HFFc6 (cell line): ENCODE data around the gene PLD1. TPM values are rescaled to one million over a fixed set of nuclear protein-coding genes. Genes with fewer than 3 reads are reported as not detected.
"Not testable (repeated sequence)": the region's sequence is repeated elsewhere in the genome, so short reads cannot be mapped to it uniquely, and the experiment has no call there.

ENCODE experiments used
- DNase-seq: peaks from one replicate; pipeline ENCODE4 v3.0.0-alpha.2; 2018
- H3K27ac Mint-ChIP-seq: 2 replicates; pipeline ENCODE4 v1.8.0; 2020; ENCODE audit warnings: mild to moderate bottlenecking, mixed read lengths
- H3K27me3 Mint-ChIP-seq: 2 replicates; pipeline ENCODE4 v1.8.0; 2021; ENCODE audit warnings: mild to moderate bottlenecking, moderate library complexity, mixed read lengths; ENCODE audit not compliant: insufficient read depth
- H3K36me3 Mint-ChIP-seq: 2 replicates; pipeline ENCODE4 v1.8.0; 2021; ENCODE audit warnings: low read depth, mixed read lengths
- H3K4me1 Mint-ChIP-seq: 2 replicates; pipeline ENCODE4 v1.8.0; 2020; ENCODE audit warnings: low read depth, mixed read lengths
- H3K4me3 Mint-ChIP-seq: 2 replicates; pipeline ENCODE4 v1.8.0; 2020; ENCODE audit warnings: mild to moderate bottlenecking, moderate library complexity, mixed read lengths
- H3K9me3 Mint-ChIP-seq: 2 replicates; pipeline ENCODE4 v1.8.0; 2020; ENCODE audit warnings: mild to moderate bottlenecking, mixed read lengths
- CTCF ChIP-seq: fragments of 200-600 bp; sonication (generic); IDR thresholded peaks from 2 replicates; pipeline ENCODE4 v1.5.0; 2021; ENCODE audit warnings: antibody characterized with exemption, mild to moderate bottlenecking
- total RNA-seq, 6 experiments: library from RNA; stranded (reverse); fragmentation: NEBNext Ultra II Directional; extraction: Animal tissue kit (Norgen Biotek cat#: 25700); gene quantifications; 2 replicates in 1 of 6; 3 replicates in 5 of 6; pipeline ENCODE4 v1.2.3, GENCODE V29; 2021

PLD1 gene
- total RNA-seq, 6 experiments from 2014 or later: 4.1 to 6.0 (median 5.3) TPM

GRCh38 chr3:171821044-171821443 is 10.8 kb upstream of the PLD1 start:
- no peaks in the 10 kb centered on the region for H3K9me3 Mint-ChIP-seq
- H3K27me3 Mint-ChIP-seq: no peaks in the 10 kb centered on the region
- no peak overlapping the region for H3K4me3 Mint-ChIP-seq

GRCh38 chr3:171817074-171817800 is 7.0 kb upstream of the PLD1 start:
- H3K4me3 Mint-ChIP-seq: no peak overlapping the region
- peaks cover 34% of the 10 kb centered on the region for H3K4me1 Mint-ChIP-seq
- DNase-seq: no peak
- no peaks in the 10 kb centered on the region for H3K36me3 Mint-ChIP-seq
- no peaks in the 10 kb centered on the region for H3K27me3 Mint-ChIP-seq
- no peaks in the 10 kb centered on the region for H3K9me3 Mint-ChIP-seq
- no peak for TF ChIP-seq CTCF
- H3K27ac Mint-ChIP-seq: no peak overlapping the region

More at GRCh38 chr3:171821044-171821443, 10.8 kb upstream of the PLD1 start:
- Mint-ChIP-seq H3K4me1 (peaks cover 27% of the 10 kb centered on the region), H3K36me3 (no peaks in the 10 kb centered on the region), H3K27ac (no peak overlapping the region)
- TF ChIP-seq CTCF: no peak
- DNase-seq: no peak

- no peak for TF ChIP-seq CTCF
- Mint-ChIP-seq H3K27ac (no peak overlapping the region), H3K4me1 (peaks cover 41% of the 10 kb centered on the region), H3K36me3 (no peaks in the 10 kb centered on the region), H3K27me3 (no peaks in the 10 kb centered on the region; the same call in 1 of the 2 replicates), H3K4me3 (no peak overlapping the region), H3K9me3 (no peaks in the 10 kb centered on the region)
- no peak for DNase-seq
These were observed 5.8 kb upstream of the PLD1 start for GRCh38 chr3:171815973-171816595.

GRCh38 chr3:171814662-171815061 is 4.4 kb upstream of the PLD1 start:
- H3K9me3 Mint-ChIP-seq, H3K27me3 Mint-ChIP-seq, H3K4me3 Mint-ChIP-seq, H3K36me3 Mint-ChIP-seq, H3K27ac Mint-ChIP-seq, DNase-seq: not testable (repeated sequence)
- H3K4me1 Mint-ChIP-seq: peaks cover 48% of the 10 kb centered on the region

- H3K4me1 Mint-ChIP-seq: peaks cover 55% of the 10 kb centered on the region
- H3K36me3 Mint-ChIP-seq: no peaks in the 10 kb centered on the region
- no peak overlapping the region for H3K4me3 Mint-ChIP-seq
- peak overlapping the region; percentile 27; the same call in 1 of the 2 replicates for H3K27ac Mint-ChIP-seq
- no peak for TF ChIP-seq CTCF
- H3K9me3 Mint-ChIP-seq: no peaks in the 10 kb centered on the region
- DNase-seq: no peak
- no peaks in the 10 kb centered on the region; the same call in 1 of the 2 replicates for H3K27me3 Mint-ChIP-seq
These were observed 3.7 kb upstream of the PLD1 start for GRCh38 chr3:171813897-171814460.
